Chondrocyte (in vitro differentiated cells): ENCODE results near the gene AGO4. TPM values are rescaled to one million over a fixed set of nuclear protein-coding genes. Genes with fewer than 3 reads are reported as not detected.
"Not testable (repeated sequence)": the region's sequence is repeated elsewhere in the genome, so short reads cannot be mapped to it uniquely, and the experiment has no call there.

ENCODE experiments used
- DNase-seq: peaks from one replicate; pipeline ENCODE4 v3.0.0; 2021; ENCODE audit warnings: mixed read lengths, low spot score
- H3K27ac Mint-ChIP-seq: one replicate; pipeline ENCODE4 v1.8.0; 2021; ENCODE audit warnings: mild to moderate bottlenecking, moderate library complexity, mixed read lengths; ENCODE audit not compliant: unreplicated experiment
- H3K27me3 Mint-ChIP-seq: 2 replicates; pipeline ENCODE4 v1.8.0; 2021; ENCODE audit warnings: low read depth, mixed read lengths
- H3K36me3 Mint-ChIP-seq: 2 replicates; pipeline ENCODE4 v1.8.0; 2021; ENCODE audit warnings: low read depth, mixed read lengths
- H3K4me1 Mint-ChIP-seq: 2 replicates; pipeline ENCODE4 v1.8.0; 2021; ENCODE audit warnings: low read depth, mild to moderate bottlenecking, mixed read lengths
- H3K4me3 Mint-ChIP-seq: one replicate; pipeline ENCODE4 v1.8.0; 2021; ENCODE audit warnings: mild to moderate bottlenecking, moderate library complexity, mixed read lengths; ENCODE audit not compliant: unreplicated experiment
- H3K9me3 Mint-ChIP-seq: 2 replicates; pipeline ENCODE4 v1.8.0; 2021; ENCODE audit warnings: low read depth, mixed read lengths
- CTCF ChIP-seq: fragments of 200-600 bp; sonication (generic); IDR thresholded peaks from 2 replicates; pipeline ENCODE4 v1.5.0; 2021; ENCODE audit warnings: antibody characterized with exemption, mild to moderate bottlenecking, moderate library complexity
- total RNA-seq: library from RNA; stranded (reverse); gene quantifications from 3 replicates; pipeline ENCODE4 v1.2.1, GENCODE V29; 2021

AGO4 gene
- total RNA-seq, 1 donor from 2014 or later = 11.8 TPM

GRCh38 chr1:35885961-35886558 is 78.2 kb downstream of the AGO4 start:
- Mint-ChIP-seq H3K27ac (no peak overlapping the region), H3K27me3 (no peaks in the 10 kb centered on the region), H3K9me3 (no peaks in the 10 kb centered on the region), H3K4me3 (no peak overlapping the region), H3K4me1 (peaks cover 33% of the 10 kb centered on the region), H3K36me3 (peaks cover 8% of the 10 kb centered on the region)
- no peak for TF ChIP-seq CTCF
- no peak for DNase-seq

GRCh38 chr1:35886577-35887431 is 79.0 kb downstream of the AGO4 start:
- Mint-ChIP-seq H3K9me3 (no peaks in the 10 kb centered on the region), H3K4me1 (peaks cover 33% of the 10 kb centered on the region), H3K27me3 (no peaks in the 10 kb centered on the region), H3K36me3 (peaks cover 9% of the 10 kb centered on the region), H3K4me3 (no peak overlapping the region), H3K27ac (peak overlapping the region; percentile 18)
- TF ChIP-seq CTCF = no peak
- DNase-seq = no peak

GRCh38 chr1:35887508-35887907 is 79.7 kb downstream of the AGO4 start:
- TF ChIP-seq CTCF = no peak
- Mint-ChIP-seq H3K27me3 (no peaks in the 10 kb centered on the region), H3K4me3 (no peak overlapping the region), H3K36me3 (peaks cover 14% of the 10 kb centered on the region), H3K4me1 (peaks cover 32% of the 10 kb centered on the region), H3K9me3 (no peaks in the 10 kb centered on the region), H3K27ac (peak overlapping the region; percentile 22)
- DNase-seq = no peak

GRCh38 chr1:35888255-35888654 is 80.4 kb downstream of the AGO4 start:
- no peaks in the 10 kb centered on the region for H3K9me3 Mint-ChIP-seq
- H3K27ac Mint-ChIP-seq = no peak overlapping the region
- peaks cover 15% of the 10 kb centered on the region for H3K36me3 Mint-ChIP-seq
- no peaks in the 10 kb centered on the region for H3K27me3 Mint-ChIP-seq
- TF ChIP-seq CTCF = no peak
- no peak overlapping the region for H3K4me3 Mint-ChIP-seq
- DNase-seq = no peak
- H3K4me1 Mint-ChIP-seq = peaks cover 29% of the 10 kb centered on the region

DNA sequence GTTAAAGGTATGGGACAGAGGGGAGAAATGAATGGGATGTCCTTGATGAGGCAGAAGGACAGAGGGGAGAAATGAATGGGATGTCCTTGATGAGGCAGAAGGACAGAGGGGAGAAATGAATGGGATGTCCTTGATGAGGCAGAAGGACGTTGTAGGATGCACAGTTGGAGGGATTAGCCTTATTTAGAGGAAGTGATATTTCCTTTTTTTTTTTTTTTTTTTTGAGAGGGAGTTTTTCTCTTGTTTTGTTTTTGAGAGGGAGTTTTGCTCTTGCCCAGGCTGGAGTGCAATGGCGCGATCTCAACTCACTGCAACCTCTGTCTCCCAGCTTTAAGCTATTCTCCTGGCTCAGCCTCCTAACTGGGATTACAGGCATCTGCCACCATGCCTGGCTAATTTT is 81.2 kb downstream of the AGO4 start:
- H3K4me3 Mint-ChIP-seq, H3K27ac Mint-ChIP-seq: not testable (repeated sequence)

More for the DNA sequence above, 81.2 kb downstream of the AGO4 start:
- DNase-seq, H3K9me3 Mint-ChIP-seq, H3K27me3 Mint-ChIP-seq: not testable (repeated sequence)
- H3K4me1 Mint-ChIP-seq = peaks cover 27% of the 10 kb centered on the region
- peaks cover 17% of the 10 kb centered on the region for H3K36me3 Mint-ChIP-seq
